T47D (cell line): ENCODE results near the gene GAST.
"Not testable (repeated sequence)": the region's sequence is repeated elsewhere in the genome, so short reads cannot be mapped to it uniquely, and the experiment has no call there.

ENCODE experiments used
- DNase-seq, 2 experiments: peaks; one replicate each; pipeline versions ENCODE4 v3.0.0 to v3.0.0-alpha.2; 2011 to 2012; ENCODE audit warnings: low read depth in 1 of 2, low spot score in 1 of 2
- JUND ChIP-seq: IDR thresholded peaks from 2 replicates; pipeline ENCODE4 v1.6.1; 2012; ENCODE audit warnings: low read depth
- in situ Hi-C: cut with HindIII; loops from 2 replicates; pipeline ENCODE4 v1.10.0; 2016; ENCODE audit warnings: low sequenced_read_pairs, low pct_unique_long_range_greater_than_20kb

The GAST gene

DNA sequence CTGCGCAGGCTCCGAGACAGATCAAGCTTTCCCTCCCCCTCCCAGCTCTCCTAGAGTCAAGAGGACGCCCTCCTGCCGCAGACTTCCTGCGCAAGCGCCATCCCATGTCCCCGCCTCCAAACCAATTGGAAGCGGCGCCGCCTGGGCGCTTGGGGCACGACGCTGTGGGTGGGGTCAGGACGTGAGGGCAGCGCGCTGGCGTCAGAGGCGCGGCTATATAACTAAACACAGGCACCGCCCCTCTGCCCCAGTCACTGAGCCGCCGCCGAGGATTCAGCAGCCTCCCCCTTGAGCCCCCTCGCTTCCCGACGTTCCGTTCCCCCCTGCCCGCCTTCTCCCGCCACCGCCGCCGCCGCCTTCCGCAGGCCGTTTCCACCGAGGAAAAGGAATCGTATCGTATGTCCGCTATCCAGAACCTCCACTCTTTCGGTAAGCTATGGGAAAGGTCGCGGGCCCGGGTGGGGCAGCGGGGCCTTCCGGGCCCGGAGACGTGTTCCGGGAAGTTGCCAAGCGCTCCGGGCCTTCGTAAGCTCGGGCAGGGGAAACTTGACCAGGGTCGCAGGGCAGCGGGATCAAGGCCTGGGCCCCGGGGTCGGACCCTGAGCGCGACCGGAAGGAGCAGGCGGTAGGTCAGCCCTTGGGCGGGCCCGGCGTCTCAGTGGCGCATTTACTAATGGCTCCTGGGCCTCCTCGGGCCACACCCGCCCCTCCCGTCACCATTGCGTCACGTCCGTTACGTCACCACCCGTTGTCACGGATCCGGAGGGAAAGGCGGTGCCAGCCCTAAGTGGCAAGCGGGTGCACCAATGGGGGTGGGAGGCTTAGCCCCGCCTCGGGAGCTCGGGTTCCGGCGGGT lies 23.3 kb upstream of the GAST start, which contains the start of gene EIF1:
TSS of gene EIF1 (plus strand) at position 245 of the 856 bp plus-strand sequence. CDS start at position 399, 154 bp downstream.
- DNase-seq: peak; percentile 93 to 100
- TF ChIP-seq JUND: no peak
- in situ Hi-C loops: no loop called here

DNA sequence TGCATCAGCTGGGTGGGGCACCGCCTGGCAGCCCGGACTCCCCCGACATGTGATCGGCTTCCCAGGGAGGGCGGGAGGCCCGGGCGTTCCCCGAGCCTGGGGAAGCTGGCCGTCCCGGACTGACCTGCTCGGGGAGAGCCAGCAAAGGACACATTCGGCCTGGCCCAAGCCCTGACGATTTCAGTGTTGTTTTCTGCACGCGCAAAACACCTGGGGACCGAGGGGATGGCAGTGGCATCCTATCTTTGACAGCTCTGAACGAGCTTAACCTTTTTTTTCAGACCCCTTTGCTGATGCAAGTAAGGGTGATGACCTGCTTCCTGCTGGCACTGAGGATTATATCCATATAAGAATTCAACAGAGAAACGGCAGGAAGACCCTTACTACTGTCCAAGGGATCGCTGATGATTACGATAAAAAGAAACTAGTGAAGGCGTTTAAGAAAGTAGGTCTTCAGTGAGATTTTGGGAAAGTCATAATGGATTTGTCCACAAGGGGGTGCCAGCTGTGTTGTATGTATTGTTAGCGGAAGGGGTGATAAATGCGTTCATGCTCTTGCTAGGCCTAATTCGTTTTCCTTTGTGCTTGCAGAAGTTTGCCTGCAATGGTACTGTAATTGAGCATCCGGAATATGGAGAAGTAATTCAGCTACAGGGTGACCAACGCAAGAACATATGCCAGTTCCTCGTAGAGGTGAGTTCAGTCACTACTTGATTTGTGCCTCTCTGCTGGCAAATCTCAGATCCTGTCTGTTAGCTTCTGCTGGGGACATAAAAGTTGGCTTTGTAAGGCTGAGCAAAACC lies 22.4 kb upstream of the GAST start:
- in situ Hi-C loops: no loop called here
- TF ChIP-seq JUND: no peak
- peak in 1 of 2 experiments; percentile 82 for DNase-seq

- in situ Hi-C loops: no loop called here
- no peak for DNase-seq
- no peak for TF ChIP-seq JUND
These were observed 21.6 kb upstream of the GAST start for GRCh38 chr17:41690497-41690896.

DNA sequence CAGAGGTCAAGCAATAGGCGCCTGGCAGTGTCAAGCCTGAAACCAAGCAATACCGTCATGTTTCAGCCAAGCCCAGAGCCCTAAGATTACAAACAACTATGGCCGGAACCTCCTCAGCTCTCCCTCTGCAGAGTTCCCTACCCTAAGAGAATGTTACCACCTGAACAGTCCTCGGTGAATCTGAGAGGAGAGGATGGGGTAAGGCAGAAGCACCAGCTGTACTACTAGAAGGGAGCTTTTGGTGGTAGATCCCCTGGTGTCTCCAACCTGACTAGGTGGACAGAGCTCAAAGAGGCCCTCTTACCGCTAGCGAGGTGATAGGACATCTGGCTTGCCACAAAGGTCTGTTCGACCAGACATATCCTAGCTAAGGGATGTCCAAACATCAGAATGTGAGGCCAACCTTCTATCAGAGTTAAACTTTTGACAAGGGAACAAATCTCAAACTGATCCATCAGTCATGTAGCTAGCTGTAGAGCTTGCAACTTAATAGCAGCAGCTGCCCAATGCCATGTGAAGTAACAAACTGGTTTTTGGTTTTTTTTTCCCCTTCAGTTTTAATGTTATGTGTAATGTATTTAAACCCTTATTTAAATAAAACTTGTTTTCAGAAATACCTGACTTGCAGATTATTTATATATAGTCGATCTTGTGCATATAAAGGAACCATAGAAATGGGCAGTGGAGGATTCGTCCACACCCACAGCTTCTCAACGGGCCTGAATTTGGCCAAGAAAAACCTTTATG lies 20.9 kb upstream of the GAST start:
- peak in 1 of 2 experiments; percentile 31 for DNase-seq
- in situ Hi-C loops: no loop called here
- TF ChIP-seq JUND: no peak

DNA sequence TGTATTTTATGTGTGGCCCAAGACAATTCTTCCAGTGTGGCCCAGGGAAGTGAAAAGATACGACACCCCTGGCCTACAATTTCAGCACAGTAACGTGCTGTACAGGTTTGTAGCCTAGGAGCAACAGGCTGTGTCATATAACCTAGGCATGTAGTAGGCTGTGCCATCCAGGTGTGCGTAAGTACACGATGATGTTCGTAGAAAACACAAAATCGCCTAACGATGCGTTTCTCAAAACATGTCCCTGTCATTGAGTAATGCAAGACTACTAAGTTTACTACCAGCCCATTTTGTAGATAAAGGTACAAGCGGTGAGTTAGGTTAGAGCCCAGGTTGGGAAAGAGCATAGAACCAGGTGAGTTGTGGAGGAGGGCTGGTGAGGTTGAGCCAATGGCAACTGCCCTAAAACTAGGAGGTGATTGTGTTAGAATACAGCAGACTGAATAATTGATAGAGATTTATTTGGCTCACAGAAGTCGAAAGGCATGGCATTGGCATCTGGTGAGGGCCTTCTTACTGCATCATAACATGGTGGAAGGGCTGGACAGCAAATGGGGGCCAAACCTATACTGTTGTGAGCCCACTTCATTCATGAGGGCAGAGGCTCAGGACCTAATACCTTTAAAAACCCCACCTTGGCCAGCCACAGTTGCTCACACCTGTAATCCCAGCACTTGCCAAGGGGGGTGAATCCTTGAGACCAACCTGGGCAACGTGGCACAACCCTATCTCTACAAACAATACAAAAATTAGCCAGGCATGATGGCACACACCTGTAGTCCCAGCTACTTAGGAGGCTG lies 19.2 kb upstream of the GAST start:
- TF ChIP-seq JUND: no peak
- in situ Hi-C loops: no loop called here
- peak in 1 of 2 experiments; percentile 50 for DNase-seq

DNA sequence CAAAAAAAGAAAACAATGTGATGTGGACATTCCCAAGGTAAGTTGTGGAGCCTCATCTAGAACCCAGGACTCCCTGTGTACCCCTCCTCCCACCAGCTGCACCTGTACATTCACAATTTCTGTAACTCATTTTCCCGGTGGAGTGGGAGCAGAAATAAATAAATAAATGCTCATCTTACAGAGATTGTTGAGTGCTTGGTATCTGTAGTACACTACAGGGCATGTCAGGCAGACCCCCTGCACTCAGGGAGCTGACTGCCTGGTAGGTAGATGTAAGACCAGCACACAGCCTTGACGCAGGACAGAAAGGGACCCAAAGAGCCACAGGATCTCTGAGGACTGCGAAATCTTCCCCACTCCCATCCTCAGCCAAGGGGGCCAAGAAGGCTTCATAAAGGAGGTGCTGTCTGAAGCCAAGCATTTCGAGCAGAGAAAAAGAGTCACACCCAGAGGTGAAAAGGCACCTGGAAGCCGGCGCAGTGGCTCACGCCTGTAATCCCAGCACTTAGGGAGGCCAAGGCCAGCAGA lies 16.9 kb upstream of the GAST start:
- TF ChIP-seq JUND: no peak
- in situ Hi-C loops: no loop called here
- DNase-seq: no peak

GRCh38 chr17:41695954-41696757 lies 16.0 kb upstream of the GAST start:
- in situ Hi-C loops: no loop called here
- no peak for TF ChIP-seq JUND
- DNase-seq: peak; percentile 60 to 90

DNA sequence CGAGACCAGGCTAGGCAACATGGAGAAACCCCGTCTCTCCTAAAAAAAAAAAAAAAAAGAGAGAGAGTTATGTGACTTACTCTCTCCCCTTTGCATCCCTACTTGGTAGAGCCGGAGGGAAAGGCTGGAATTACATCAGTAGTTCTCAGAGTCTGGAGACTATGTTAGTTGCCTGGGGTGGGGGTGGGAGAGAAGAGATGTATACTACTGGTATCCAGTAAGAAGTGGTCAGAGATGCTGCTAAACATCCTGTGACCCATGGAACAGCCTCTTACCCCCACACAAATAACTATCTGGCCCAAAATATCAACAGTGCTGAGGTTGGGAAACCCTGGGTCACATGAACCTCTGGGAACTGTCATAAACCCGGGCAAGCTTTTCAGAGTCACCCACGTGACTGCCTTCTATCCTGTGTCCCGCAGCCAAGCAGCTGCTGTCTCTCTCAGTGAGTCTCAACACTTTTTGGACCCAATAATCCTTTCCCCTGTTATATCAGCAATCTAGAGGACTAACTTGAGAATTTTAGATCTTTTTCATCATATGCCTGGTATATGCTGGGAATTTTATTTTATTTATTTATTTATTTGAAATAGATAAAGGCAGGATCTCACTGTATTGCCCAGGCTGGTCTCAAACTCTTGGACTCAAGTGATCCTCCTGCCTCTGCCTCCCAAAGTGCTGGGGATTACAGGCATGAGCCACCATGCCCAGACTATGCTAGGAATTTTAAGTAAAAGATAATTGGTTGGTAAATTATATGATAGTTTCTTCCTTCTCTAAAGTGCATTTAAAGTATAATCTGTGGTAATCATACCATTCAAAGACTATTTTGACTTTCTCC lies 14.8 kb upstream of the GAST start:
- TF ChIP-seq JUND: no peak
- peak in 1 of 2 experiments; percentile 56 for DNase-seq
- in situ Hi-C loops: no loop called here

- in situ Hi-C loops, DNase-seq: not testable (repeated sequence)
These were observed 11.3 kb upstream of the GAST start for GRCh38 chr17:41700843-41701242.

- in situ Hi-C loops: no loop called here
- DNase-seq: no peak
- TF ChIP-seq JUND: no peak
These were observed 9.4 kb upstream of the GAST start for GRCh38 chr17:41702712-41703111.
